RWPE2 (cell line): ENCODE measurements around the gene HERC3.

Source experiments
- ATAC-seq: fragments of 200-7000 bp; cut with Tn5 transposase; 3 replicates; pipeline ENCODE4 v1.9.1; 2021; ENCODE audit warnings: low read depth
- DNase-seq: peaks from one replicate; pipeline ENCODE4 v3.0.0-alpha.2; 2020; ENCODE audit warnings: low spot score
- H3K27ac ChIP-seq: fragments of 450-650 bp; 2 replicates; pipeline ENCODE4 v1.5.1; 2017; ENCODE audit warnings: mild to moderate bottlenecking; ENCODE audit not compliant: poor library complexity, severe bottlenecking
- H3K27me3 ChIP-seq: fragments of 250-450 bp; sonication (Bioruptor Pico); 2 replicates; pipeline ENCODE4 v1.5.1; 2021; ENCODE audit warnings: mild to moderate bottlenecking, moderate library complexity; ENCODE audit not compliant: insufficient read depth, poor library complexity, severe bottlenecking
- H3K36me3 ChIP-seq: fragments of 250-450 bp; sonication (Bioruptor Pico); 2 replicates; pipeline ENCODE4 v1.5.1; 2020; ENCODE audit warnings: low read depth, mild to moderate bottlenecking, moderate library complexity
- H3K4me1 ChIP-seq: fragments of 250-450 bp; sonication (Bioruptor Pico); 2 replicates; pipeline ENCODE4 v1.5.1; 2021; ENCODE audit warnings: mild to moderate bottlenecking, moderate library complexity; ENCODE audit not compliant: insufficient read depth, poor library complexity, severe bottlenecking
- H3K4me3 ChIP-seq: fragments of 250-450 bp; sonication (Bioruptor Pico); 2 replicates; pipeline ENCODE4 v1.5.1; 2021; ENCODE audit warnings: mild to moderate bottlenecking, moderate library complexity; ENCODE audit not compliant: severe bottlenecking
- H3K9me3 ChIP-seq: fragments of 250-450 bp; sonication (Bioruptor Pico); 2 replicates; pipeline ENCODE4 v1.5.1; 2021; ENCODE audit warnings: mild to moderate bottlenecking, moderate library complexity; ENCODE audit not compliant: severe bottlenecking
- CTCF ChIP-seq: fragments of 450-650 bp; IDR thresholded peaks from one replicate; pipeline ENCODE4 v1.5.1; 2017; ENCODE audit warnings: mild to moderate bottlenecking, moderate library complexity; ENCODE audit not compliant: poor library complexity, severe bottlenecking

The HERC3 gene

GRCh38 chr4:88621763-88622327 lies 29.6 kb downstream of the HERC3 start:
- Histone ChIP-seq H3K4me1 (peaks cover 43% of the 10 kb centered on the region), H3K9me3 (no peaks in the 10 kb centered on the region), H3K36me3 (peaks cover 20% of the 10 kb centered on the region; the same call in 1 of the 2 replicates), H3K27ac (peak overlapping the region; percentile 100), H3K27me3 (no peaks in the 10 kb centered on the region), H3K4me3 (no peak overlapping the region)
- ATAC-seq (no peak), DNase-seq (no peak)
- TF ChIP-seq CTCF = no peak

DNA sequence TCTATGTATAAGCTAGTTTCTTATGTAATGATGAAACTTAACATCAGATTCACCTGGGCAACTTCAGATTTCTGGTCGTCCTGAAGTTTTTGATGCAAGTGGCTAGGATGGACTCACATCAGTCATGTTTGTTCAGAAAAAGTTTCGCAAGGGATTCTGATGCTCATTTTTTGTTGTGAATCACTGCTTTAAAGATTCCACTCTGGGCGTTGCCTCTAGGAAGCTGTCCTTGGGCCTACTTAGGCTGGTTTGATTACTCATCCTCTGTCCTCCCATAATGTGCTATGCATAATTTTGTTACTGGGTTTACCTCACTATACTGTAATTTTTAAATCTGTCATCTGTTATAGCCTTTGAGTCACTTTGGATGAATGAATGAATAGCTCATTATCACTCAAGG lies 30.8 kb downstream of the HERC3 start:
- Histone ChIP-seq H3K9me3 (no peaks in the 10 kb centered on the region), H3K27me3 (no peaks in the 10 kb centered on the region), H3K4me1 (peaks cover 41% of the 10 kb centered on the region), H3K36me3 (peaks cover 16% of the 10 kb centered on the region; the same call in 1 of the 2 replicates), H3K27ac (peak overlapping the region; percentile 100), H3K4me3 (no peak overlapping the region)
- peak; percentile 75 for DNase-seq
- no peak for TF ChIP-seq CTCF
- peak; percentile 99 for ATAC-seq

DNA sequence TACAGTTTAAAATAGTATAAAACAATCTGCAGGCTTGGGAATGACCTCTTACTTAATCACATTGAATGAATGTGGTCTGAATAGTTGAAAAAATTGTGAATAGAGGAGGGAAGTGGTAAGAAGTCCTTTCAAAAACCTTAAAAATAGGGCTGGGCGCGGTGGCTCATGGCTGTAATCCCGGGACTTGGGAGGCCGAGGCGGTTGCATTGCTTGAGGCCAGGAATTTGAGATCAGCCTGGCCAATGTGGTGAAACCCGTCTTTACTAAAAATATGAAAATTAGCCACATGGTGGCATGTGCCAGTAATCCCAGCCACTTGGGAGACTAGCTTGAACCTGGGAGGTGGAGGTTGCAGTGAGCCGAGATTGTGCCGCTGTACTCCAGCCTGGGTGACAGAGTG lies 36.5 kb downstream of the HERC3 start:
- Histone ChIP-seq H3K9me3 (peaks cover 2% of the 10 kb centered on the region), H3K27ac (peak overlapping the region; percentile 66), H3K4me3 (no peak overlapping the region), H3K27me3 (no peaks in the 10 kb centered on the region), H3K36me3 (peaks cover 15% of the 10 kb centered on the region), H3K4me1 (peaks cover 42% of the 10 kb centered on the region)
- no peak for TF ChIP-seq CTCF
- no peak for DNase-seq
- ATAC-seq = no peak

- no peak for TF ChIP-seq CTCF
- Histone ChIP-seq H3K9me3 (peaks cover 2% of the 10 kb centered on the region), H3K4me3 (no peak overlapping the region)
Measured at GRCh38 chr4:88629826-88630225, 37.5 kb downstream of the HERC3 start.

GRCh38 chr4:88630756-88631155 lies 38.5 kb downstream of the HERC3 start:
- Histone ChIP-seq H3K36me3 (peaks cover 3% of the 10 kb centered on the region), H3K4me3 (no peak overlapping the region), H3K9me3 (peaks cover 2% of the 10 kb centered on the region), H3K27ac (peak overlapping the region; percentile 66), H3K27me3 (no peaks in the 10 kb centered on the region), H3K4me1 (peaks cover 39% of the 10 kb centered on the region)
- no peak for TF ChIP-seq CTCF
- DNase-seq (no peak), ATAC-seq (peak; percentile 88)

More at GRCh38 chr4:88629826-88630225, 37.5 kb downstream of the HERC3 start:
- H3K4me1 ChIP-seq = peaks cover 39% of the 10 kb centered on the region
- peak overlapping the region; percentile 66 for H3K27ac ChIP-seq
- no peaks in the 10 kb centered on the region for H3K27me3 ChIP-seq
- peaks cover 4% of the 10 kb centered on the region for H3K36me3 ChIP-seq
- ATAC-seq (peak; percentile 38; the same call in 1 of the 3 replicates), DNase-seq (no peak)
